GM19023 (cell line): Measurements from ENCODE around the gene NOL9.
"Not testable (repeated sequence)": the region's sequence is repeated elsewhere in the genome, so short reads cannot be mapped to it uniquely, and the experiment has no call there.

ENCODE experiments used
- ATAC-seq: cut with Tn5 transposase; IDR thresholded peaks from one replicate; pipeline ENCODE4 v1.9.1; 2021; ENCODE audit warnings: mild to moderate bottlenecking, moderate library complexity; ENCODE audit not compliant: unreplicated experiment

The NOL9 gene

DNA sequence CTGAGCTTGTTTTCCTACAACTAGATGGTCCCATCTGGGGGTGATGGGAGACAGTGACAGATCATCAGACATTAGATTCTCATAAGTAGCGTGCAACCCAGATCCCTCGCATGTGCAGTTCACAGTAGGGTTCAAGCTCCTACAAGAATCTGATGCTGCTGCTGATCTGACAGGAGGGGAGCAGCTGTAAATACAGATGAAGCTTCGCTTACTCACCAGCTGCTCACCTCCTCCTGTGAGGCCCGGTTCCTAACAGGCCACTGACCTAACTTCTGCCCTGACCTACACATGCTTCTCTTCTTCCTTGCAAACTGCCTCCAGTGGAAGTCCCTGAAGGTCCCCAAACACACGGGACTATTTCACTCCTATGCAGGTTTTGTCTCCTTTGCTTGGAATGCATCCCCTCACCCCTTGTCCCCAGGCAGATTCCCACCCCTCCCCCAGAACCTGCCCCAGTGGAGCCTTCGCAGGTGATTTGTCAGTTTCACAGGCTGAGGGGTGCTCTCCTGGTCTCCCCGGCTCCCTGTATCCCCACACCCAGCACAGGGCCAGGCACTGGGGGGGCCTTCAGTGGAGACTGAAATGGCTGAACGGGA, 19.8 kb upstream of the NOL9 start:
- no peak for ATAC-seq

DNA sequence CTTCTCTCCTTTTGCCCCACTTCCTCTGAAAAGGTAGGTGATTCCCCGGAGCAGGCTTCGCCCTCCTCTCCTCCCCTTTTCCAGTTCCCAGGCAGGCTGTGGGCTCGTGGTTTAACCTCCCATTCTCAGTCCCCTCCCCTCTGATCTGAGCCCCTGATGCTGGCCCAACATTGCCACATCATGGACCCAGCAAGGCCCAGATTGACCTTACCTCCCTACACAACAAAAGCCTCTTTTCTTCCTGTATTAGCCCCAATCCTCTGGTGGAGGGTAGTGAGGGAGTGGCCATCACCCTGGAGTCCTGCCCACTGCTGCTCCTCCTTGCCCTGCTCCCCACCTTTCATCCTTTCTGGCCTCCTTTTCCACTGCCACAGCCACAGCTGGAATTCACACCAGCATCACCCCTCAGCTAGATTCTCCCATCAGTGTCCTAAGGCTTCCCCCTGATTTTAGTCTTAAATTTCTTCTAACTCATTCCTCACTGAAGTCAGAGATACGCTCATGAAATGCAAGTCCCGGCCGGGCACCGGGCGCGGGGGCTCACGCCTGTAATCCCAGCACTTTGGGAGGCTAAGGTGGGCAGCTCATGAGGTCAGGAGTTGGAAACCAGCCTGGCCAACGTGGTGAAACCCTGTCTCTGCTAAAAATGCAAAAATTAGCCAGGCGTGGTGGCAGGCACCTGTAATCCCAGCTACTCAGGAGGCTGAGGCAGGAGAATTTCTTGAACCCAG, 18.5 kb upstream of the NOL9 start:
- ATAC-seq = no peak

DNA sequence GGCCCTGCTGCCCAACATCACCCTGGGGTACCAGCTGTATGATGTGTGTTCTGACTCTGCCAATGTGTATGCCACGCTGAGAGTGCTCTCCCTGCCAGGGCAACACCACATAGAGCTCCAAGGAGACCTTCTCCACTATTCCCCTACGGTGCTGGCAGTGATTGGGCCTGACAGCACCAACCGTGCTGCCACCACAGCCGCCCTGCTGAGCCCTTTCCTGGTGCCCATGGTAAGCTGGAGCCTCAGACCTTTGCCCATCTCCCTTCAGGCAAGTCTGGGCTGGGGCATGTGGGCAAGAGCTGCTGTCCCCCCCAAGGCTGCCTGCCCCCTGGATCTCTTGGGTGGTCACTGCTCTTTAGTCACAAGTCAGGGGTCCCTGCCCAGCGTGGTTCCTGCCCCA, 16.7 kb upstream of the NOL9 start:
- no peak for ATAC-seq

DNA sequence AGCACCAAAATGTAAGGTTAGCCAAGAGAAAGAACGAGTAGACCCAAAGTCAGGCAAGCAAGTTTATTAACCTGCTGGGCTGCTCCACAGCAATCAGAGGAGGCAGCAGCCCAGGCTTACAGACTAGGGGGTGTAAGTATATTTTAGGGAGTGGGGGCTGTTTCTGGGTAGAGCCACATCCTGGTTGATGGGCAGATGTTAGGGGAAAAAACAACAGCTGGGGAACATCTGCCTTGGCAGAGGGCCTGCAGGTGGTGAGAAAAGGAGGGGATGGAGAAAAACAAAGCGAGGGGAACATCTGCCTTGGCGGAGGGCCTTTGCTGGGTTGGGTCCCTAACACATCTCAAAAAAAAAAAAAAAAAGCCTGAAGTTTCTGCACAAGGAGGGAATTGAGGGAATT, 15.8 kb upstream of the NOL9 start:
- ATAC-seq = no peak

DNA sequence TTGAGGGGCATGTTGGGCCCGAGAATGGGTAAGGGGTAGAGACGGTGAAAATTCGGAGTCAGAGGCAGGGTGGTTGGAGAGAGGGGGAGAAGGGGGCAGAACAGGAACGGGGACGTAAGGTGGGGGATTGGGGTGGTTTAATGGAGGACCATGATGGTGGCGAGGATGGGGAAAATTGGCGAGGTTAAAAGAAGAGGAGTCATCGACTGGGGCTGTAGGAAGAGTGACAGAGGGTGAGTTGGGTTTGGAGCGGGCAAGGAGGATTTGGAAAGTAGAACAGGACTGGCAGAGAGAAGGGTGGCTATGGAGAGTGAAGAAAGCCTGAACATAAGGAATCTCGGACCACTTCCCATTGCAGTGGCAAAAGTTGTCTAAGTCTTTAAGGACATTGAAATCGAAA, 14.7 kb upstream of the NOL9 start:
- no peak for ATAC-seq

DNA sequence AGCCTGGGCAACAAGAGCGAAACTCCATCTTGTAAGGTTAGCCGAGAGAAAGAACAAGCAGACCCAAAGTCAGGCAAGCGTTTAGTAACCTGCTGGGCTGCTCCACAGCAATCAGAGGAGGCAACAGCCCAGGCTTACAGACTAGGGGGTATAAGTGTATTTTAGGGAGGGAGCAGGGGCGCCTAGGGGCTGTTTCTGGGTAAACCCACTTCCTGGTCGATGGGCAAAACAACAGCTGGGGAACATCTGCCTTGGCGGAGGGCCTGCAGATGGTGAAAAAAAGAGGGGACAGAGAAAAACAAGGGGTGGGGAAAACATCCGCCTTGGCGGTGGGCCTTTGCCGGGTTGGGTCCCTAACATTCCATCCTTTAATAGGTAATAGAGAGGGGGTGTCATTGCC, 6.0 kb upstream of the NOL9 start:
- no peak for ATAC-seq

DNA sequence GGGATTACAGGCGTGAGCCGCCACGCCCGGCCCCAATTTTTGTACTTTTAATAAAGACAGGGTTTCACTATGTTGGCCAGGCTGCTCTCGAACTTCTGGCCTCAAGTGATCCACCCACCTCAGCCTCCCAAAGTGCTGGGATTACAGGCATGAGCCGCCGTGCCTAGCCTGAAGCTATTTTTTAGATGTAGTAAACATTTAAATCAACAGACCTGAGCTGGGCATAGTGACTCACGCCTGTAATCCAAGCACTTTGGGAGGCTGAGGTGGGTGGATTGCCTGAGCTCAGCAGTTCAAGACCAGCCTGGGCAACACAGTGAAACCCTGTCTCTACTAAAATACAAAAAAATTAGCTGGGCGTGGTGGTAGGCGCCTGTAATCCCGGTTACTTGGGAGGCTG, 4.8 kb upstream of the NOL9 start:
- not testable (repeated sequence) for ATAC-seq

DNA sequence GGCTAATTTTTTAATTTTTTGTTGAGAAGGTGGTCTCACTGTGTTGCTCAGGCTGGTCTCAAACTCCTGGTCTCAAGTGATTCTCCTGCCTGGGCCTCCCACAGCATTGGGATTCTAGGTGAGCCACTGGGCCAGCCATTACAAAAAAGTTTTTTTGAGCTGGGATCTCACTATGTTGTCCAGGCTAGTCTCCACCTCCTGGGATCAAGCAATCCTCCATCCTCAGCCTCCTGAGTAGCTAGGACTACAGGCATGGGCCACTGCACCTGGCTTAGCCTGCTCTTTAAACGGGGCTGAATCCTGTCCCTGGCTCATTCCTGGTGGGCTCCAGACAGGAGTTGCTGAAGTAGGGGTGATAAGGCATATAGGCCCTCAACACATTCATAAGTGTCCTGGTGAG, 3.3 kb upstream of the NOL9 start:
- no peak for ATAC-seq

DNA sequence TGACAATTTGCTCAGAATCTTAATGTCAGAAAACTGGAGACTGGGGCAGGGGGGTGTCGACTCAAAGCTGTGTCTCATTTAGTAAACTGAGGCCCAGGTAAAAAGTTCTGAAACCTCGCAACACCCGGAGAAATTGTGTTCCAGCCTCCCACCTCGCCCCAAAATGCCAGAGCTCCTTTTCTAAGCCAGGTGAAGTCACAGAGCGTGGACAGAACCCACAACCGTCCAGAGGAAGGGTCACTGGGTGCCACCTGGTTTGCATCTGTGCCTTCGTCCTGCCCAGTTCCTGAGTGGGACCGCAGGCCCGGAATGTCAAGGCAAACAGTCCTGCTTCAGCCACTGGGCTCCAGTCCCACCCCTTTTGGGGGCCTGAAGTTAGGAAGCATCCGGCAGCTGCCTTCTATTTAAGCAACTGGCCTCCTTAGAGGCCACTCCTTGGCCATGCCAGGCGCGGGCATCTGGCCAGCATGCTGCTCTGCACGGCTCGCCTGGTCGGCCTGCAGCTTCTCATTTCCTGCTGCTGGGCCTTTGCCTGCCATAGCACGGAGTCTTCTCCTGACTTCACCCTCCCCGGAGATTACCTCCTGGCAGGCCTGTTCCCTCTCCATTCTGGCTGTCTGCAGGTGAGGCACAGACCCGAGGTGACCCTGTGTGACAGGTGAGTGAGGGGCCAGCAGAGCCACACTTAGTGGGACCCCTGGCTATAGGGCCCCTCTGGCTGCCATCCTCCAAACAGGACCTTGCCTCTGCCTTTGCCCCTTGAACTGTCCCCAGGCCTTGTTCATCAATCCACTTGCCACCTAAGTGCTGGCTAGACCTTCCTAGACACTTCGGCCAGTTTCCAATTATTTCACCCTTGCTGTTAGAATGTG, 830 bp upstream of the NOL9 start, which contains the start of gene TAS1R1:
Gene TAS1R1, plus strand, starts transcription at position 401 of the 872 bp plus-strand sequence. Its CDS starts 67 bp downstream, at position 468.
- ATAC-seq = no peak

DNA sequence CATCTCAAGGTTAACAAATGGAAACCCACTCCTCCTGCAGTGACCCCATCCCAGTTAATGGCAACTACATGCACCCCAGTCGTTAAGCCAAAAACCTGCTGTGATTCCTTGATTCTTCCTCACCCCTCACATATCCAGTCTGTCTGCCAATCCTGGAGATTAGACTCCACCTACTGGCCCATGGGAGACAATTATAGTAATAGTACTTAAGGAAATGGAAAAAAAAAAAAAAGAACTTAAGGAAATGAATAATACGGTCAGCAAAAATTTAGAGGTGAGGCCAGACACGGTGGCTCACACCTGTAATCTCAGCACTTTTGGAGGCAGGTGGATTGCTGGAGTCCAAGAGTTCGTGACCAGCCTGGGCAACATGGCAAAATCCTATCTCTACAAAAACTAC, 7.0 kb downstream of the NOL9 start:
- ATAC-seq = no peak

DNA sequence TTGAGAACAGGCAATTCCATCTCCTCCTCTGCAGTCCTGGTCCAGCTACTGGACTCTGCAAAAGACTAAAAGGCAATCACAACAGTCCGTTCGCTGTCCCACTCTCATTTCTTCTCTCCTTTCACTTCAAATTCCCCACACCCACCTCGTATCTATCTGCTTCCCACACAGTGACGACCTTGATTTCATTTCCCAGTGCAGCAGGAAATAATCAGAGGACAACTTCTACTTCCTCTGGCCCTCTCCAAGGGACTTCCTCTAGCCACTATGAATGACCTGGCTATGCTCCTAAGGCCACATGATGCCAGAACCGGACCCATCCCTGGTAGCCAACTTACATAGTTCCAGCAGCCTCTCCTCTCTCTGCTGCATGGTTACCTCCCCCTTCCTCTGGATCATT, 8.0 kb downstream of the NOL9 start:
- no peak for ATAC-seq

DNA sequence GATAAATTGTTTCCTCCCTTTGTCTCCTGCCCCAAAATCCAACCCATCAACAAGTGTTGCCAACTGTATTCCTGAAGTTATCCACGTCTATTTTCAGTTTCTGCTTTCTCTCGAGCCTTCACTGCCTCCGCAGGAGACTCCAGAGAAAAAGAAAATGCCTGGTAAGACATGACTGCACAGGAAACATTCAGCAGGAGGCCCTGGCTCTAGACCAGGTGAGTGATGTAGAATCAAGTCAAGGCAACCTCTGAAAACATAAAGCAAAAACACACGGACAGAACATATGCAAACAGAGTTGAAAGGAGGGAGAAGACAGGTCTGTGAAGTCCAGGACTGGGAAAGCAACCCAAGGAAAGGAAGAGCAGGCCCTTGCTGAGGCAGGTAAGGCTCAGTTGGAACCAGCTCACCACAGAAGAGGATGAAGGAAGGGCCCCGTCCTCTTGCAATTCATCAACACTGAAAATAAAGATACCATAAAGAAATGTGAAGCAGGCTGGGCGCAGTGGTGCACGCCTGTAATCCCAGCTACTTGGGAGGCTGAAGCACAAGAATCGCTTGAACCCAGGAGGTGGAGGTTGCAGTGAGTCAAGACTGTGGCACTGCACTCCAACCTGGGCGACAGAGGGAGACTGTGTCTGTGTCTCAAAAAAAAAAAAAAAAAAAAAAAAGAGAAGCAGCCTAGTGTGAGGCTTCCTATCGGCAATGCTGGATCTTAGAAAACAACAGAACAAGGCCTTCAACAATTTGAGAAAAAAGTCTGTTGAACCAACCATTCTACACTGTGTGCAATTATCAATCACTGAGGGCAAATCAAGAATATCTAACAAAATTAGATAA, 8.8 kb downstream of the NOL9 start:
- ATAC-seq = no peak

DNA sequence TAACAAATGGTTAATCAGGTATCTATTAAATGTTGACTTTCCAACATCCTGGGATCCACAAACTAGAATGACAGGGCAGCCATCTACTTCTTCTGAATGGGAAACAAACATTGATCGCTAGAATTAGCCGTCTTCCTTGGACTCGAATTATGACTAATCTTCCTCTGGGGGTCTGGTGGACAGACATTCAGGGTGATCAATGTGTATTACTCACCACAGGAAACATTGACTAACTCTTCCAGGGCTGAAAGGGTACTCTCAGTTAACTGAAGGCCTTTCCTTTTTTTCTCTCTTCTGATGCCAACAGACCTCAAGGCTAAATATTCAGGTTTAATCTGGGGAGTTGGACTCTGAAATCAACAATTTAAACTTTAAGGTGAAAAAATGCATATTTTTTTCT, 9.5 kb downstream of the NOL9 start:
- ATAC-seq = no peak

DNA sequence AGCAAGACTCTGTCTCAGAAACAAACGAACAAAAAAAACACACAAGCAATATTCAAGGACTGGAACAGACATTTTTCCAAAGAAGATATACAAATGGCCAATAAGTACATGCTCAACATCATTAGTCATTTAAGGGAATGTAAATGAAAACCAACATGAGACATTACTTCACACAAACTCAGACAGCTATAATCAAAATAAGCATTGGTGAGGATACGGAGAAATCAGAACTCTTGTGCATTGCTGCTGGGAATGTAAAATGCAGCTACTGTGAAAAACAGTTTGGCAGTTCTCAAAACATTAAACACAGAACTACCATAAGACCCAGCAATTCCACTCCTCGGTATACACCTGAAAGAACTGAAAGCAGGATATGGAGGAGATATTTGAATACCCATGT, 15.4 kb downstream of the NOL9 start:
- no peak for ATAC-seq

DNA sequence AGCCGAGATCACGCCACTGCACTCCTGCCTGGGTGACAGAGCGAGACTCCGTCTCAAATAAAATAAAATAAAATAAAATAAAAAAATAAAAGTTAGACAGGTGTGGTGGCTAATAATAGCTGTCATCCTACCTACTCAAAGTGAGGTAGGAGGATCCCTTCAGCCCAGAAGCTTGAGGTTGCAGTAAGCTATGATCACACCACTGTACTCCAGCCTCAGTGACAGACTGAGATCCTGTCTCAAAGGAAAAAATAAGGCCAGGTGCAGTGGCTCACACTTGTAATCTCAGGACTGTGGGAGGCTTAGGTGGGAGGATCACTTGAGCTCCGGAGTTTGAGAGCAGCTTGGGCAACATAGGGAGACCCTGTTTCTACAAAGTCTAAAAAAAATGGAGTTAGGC, 18.0 kb downstream of the NOL9 start:
- no peak for ATAC-seq

DNA sequence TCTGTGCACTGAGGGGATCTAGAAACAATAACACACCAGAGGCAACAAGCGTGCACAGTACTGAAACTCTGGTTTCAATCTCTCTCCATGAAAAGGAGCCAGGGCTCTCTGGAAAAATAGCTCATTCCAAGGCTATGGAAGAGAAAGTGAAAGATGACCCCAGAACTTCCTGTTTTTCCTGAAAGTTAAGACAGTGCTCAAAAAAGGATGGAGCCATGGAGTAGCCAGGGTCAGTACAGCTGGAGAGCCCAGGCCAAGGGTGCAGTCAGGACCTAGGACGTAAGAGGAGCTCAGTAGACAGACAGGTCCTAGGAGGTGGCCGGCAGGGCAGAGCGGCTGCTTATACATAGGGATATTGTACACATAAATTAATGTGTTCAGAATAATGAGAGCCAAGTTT, 19.1 kb downstream of the NOL9 start:
- no peak for ATAC-seq

DNA sequence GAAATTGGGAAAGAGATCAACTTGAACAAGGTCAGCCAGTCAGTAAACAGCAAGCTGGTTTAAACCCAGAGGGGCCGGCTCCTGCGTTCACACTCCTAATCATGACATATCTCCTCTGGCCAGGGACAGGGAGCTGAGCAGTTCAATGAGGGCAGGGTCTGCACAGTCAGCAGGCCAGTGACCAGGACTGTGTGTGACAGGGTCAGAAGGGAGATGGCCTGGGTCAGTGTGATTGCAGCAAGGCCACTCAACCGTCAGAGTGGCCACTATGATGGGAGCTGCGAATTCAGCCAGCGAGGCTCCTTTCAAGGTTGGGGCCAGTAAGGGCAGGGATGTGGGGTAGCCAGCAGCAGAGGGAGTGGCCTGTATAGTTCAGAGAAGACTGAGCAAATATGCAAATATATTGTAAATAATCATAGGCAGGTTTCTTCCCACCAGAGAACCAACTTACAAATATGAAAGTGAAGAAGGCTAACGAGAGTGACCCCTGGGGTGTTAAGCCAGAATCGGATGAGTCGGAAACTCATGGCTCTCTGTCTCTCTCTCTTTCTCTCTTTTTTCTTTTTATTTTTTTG, 20.0 kb downstream of the NOL9 start:
- no peak for ATAC-seq

DNA sequence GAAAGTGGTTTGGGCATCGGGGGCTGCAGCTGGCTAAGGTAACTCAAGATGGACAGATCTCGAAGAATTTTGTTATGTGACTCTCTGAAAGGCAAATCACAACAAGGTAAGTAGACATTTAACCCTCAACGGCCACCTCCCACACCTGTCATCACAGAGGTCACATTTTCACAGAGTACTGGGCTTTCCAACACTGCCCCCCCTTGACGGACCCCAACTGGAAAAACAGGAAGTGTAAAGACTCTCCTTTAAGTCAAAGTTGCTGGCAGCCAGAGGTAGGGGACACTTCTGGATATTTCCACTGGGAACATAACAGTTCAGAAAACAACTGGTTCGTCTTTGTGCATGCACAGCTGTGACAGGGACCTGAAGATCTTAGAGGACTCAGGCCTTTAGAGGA, 22.3 kb downstream of the NOL9 start:
- no peak for ATAC-seq

DNA sequence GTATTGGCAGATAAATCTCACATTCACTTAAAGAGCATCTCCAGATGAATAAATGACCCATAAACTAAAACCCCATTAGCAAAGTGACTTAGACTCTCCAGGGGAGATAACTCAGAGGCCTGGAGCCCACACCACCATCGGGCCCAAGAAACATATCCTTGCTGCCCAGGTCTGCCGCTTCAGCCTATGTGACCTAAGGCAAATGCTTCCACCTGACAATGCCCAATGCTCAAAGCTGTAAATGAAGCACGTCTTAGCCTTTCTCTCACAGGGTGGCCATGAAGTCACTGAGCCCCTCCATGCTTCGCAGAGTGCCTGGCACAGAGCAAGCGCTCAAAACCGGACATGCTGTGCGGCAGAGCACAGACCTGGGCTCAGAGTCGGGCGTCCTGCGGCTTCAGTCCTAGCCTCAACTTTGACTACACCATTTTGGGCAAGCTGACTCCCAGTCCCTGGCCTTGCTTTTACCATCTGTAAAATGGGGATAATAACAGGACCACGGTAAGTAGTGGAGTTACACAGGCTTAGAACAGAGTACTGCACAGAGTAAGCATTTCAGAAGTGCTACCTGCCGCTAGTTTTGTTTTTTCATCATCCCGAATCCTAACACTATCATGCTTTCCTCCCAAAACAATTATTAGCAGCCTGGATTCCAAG, 23.7 kb downstream of the NOL9 start:
- no peak for ATAC-seq

DNA sequence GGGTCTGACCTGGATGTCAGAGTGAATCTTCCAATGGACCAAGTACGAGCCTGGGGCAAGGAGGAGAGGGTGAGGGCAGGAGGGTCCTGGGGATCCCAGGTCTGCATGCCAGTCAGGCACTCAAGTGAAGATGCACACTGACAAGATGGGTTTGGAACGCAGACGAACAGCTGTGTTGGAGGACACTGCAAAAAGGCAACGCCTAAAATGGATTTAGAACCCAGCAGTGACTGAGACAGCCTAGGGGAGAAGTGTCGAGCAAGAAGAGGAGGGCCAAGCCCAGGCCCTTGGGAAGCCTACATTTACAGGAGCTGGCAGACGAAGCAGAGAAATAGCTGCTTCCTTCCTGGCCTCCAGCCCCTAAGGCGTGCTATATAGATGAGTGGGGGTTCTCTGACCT, 25.8 kb downstream of the NOL9 start:
- no peak for ATAC-seq
